Endodermal cell (in vitro differentiated cells): ENCODE data around the gene REC8. TPM values are rescaled to one million over a fixed set of nuclear protein-coding genes. Genes with fewer than 3 reads are reported as not detected.

ENCODE experiments used
- DNase-seq: peaks from one replicate; pipeline ENCODE4 v3.0.0-alpha.2; 2017
- H3K27ac ChIP-seq: 2 replicates; pipeline ENCODE4 v1.5.1; 2013; ENCODE audit warnings: mild to moderate bottlenecking, low read depth, low read length, moderate library complexity
- H3K27me3 ChIP-seq: 2 replicates; pipeline ENCODE4 v1.6.1; 2013; ENCODE audit warnings: mild to moderate bottlenecking, low read length, moderate library complexity; ENCODE audit not compliant: insufficient read depth, control insufficient read depth, poor library complexity, severe bottlenecking
- H3K36me3 ChIP-seq: 2 replicates; pipeline ENCODE4 v1.7.0; 2013; ENCODE audit warnings: mild to moderate bottlenecking, low read length, moderate library complexity; ENCODE audit not compliant: control insufficient read depth, insufficient read depth
- H3K4me1 ChIP-seq: one replicate; pipeline ENCODE4 v1.7.0; 2013; ENCODE audit warnings: low read length; ENCODE audit not compliant: control insufficient read depth, insufficient read depth
- H3K4me3 ChIP-seq: 2 replicates; pipeline ENCODE4 v1.5.1; 2013; ENCODE audit warnings: mild to moderate bottlenecking, low read length, moderate library complexity
- H3K9ac ChIP-seq: 2 replicates; pipeline ENCODE4 v1.6.1; 2013; ENCODE audit warnings: mild to moderate bottlenecking, low read length, moderate library complexity; ENCODE audit not compliant: poor library complexity, severe bottlenecking; ENCODE audit errors: extremely low read depth
- H3K9me3 ChIP-seq: 2 replicates; pipeline ENCODE4 v1.6.1; 2013; ENCODE audit warnings: mild to moderate bottlenecking, low read length, moderate library complexity; ENCODE audit not compliant: control insufficient read depth
- H3K27ac Mint-ChIP-seq: 2 replicates; pipeline ENCODE4 v1.8.0; 2020; ENCODE audit warnings: mixed read lengths
- H3K27me3 Mint-ChIP-seq: 2 replicates; pipeline ENCODE4 v1.8.0; 2021; ENCODE audit warnings: mild to moderate bottlenecking, mixed read lengths; ENCODE audit not compliant: insufficient read depth
- H3K36me3 Mint-ChIP-seq: 2 replicates; pipeline ENCODE4 v1.8.0; 2020; ENCODE audit warnings: low read depth, mixed read lengths
- H3K4me1 Mint-ChIP-seq: 2 replicates; pipeline ENCODE4 v1.8.0; 2020; ENCODE audit warnings: mixed read lengths
- H3K4me3 Mint-ChIP-seq: 2 replicates; pipeline ENCODE4 v1.8.0; 2020; ENCODE audit warnings: mild to moderate bottlenecking, moderate library complexity, mixed read lengths
- H3K9me3 Mint-ChIP-seq: 2 replicates; pipeline ENCODE4 v1.8.0; 2020; ENCODE audit warnings: mild to moderate bottlenecking, mixed read lengths
- CTCF ChIP-seq: fragments of 200-600 bp; sonication (generic); conservative IDR thresholded peaks from 2 replicates; pipeline ENCODE4 v1.5.0; 2021; ENCODE audit warnings: antibody characterized with exemption, mild to moderate bottlenecking
- WGBS, 2 experiments: methylation state at CpG; one replicate each; pipeline versions ENCODE4 v1.1.5 to v1.1.7; 2013; ENCODE audit warnings: missing lambda C conversion rate in 2 of 2, mixed read lengths in 1 of 2; ENCODE audit not compliant: insufficient coverage in 1 of 2, insufficient read length in 1 of 2; 5-methylcytosine and 5-hydroxymethylcytosine counted together
- long read RNA-seq, 4 experiments: library from polyadenylated mRNA in 2 of 4; library from RNA in 1 of 4; library from capped mRNA in 1 of 4; stranded (forward) in 3 of 4; unstranded in 1 of 4; transcript quantifications; one replicate each; pipeline ENCODE4 v2.0.0, GENCODE V29; 2020 to 2021; ENCODE audit warnings: inconsistent platforms in 1 of 4
- polyA plus RNA-seq, 2 experiments: library from polyadenylated mRNA; stranded (reverse); fragments of 50-300 nt; gene quantifications; one replicate each; pipeline ENCODE4 v1.2.3, GENCODE V29; 2013
- total RNA-seq, 2 donors: library from RNA; stranded (reverse); fragmentation: NEBNext Ultra II Directional in 1 of 2; extraction: Animal tissue kit (Norgen Biotek cat#: 25700) in 1 of 2; gene quantifications; 2 replicates in 1 of 2; 3 replicates in 1 of 2; pipeline ENCODE4 v1.2.1, GENCODE V29; 2021

REC8 gene, protein sequence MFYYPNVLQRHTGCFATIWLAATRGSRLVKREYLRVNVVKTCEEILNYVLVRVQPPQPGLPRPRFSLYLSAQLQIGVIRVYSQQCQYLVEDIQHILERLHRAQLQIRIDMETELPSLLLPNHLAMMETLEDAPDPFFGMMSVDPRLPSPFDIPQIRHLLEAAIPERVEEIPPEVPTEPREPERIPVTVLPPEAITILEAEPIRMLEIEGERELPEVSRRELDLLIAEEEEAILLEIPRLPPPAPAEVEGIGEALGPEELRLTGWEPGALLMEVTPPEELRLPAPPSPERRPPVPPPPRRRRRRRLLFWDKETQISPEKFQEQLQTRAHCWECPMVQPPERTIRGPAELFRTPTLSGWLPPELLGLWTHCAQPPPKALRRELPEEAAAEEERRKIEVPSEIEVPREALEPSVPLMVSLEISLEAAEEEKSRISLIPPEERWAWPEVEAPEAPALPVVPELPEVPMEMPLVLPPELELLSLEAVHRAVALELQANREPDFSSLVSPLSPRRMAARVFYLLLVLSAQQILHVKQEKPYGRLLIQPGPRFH
- total RNA-seq = 10 to 100 TPM; 60.3 to 98.3 TPM
- polyA plus RNA-seq (2013, experiment 1 of 2) = 86.1 TPM
- 69.8 TPM for polyA plus RNA-seq (2013, experiment 2 of 2)
- long read RNA-seq, experiment 1, transcript REC8-213 (20 exons, 2,405 nt) = major isoform, 6 of 26 reads
- long read RNA-seq, experiment 1, partial matches to known transcripts = 7 of 26 reads
- long read RNA-seq, experiment 1, other reads (novel, unspliced or antisense) = 13 of 26 reads
- long read RNA-seq, experiment 2, transcript REC8-209 (19 exons, 2,331 nt) = minor isoform, 13 of 159 reads
- long read RNA-seq, experiment 2, transcript REC8-213 (20 exons, 2,405 nt) = major isoform, 93 of 159 reads
- long read RNA-seq, experiment 2, partial matches to known transcripts = 12 of 159 reads
- long read RNA-seq, experiment 2, other reads (novel, unspliced or antisense) = 39 of 159 reads
- long read RNA-seq, experiment 3, transcript REC8-209 (19 exons, 2,331 nt) = minor isoform, 21 of 218 reads
- long read RNA-seq, experiment 3, transcript REC8-213 (20 exons, 2,405 nt) = major isoform, 133 of 218 reads
- long read RNA-seq, experiment 3, partial matches to known transcripts = 19 of 218 reads
- long read RNA-seq, experiment 3, other reads (novel, unspliced or antisense) = 45 of 218 reads
- long read RNA-seq, experiment 4, transcript REC8-213 (20 exons, 2,405 nt) = major isoform, 26 of 42 reads
- long read RNA-seq, experiment 4, partial matches to known transcripts = 2 of 42 reads
- long read RNA-seq, experiment 4, other reads (novel, unspliced or antisense) = 10 of 42 reads

GRCh38 chr14:24171422-24172260, at the start of gene REC8:
REC8 (plus strand) TSS chr14:24172080; CDS start chr14:24172553, 473 bp downstream.
- H3K4me3 ChIP-seq = peak within 1 kb of the TSS; percentile 85
- no peaks in the 10 kb centered on the region for H3K4me1 ChIP-seq
- DNase-seq = peak; percentile 100

GRCh38 chr14:24122416-24122815, 49.5 kb upstream of the REC8 start:
- Mint-ChIP-seq H3K27ac (no peak overlapping the region), H3K9me3 (no peaks in the 10 kb centered on the region), H3K4me3 (no peak overlapping the region), H3K36me3 (peaks cover 53% of the 10 kb centered on the region), H3K27me3 (no peaks in the 10 kb centered on the region), H3K4me1 (peaks cover 4% of the 10 kb centered on the region)
- H3K27ac ChIP-seq = no peak overlapping the region
- no peak overlapping the region for H3K4me3 ChIP-seq
- 100% methylated on average over 4 of the region's 4 CpGs; no CpG with 5 or more reads in 1 of the 2 experiments for WGBS, 2 experiments
- H3K36me3 ChIP-seq = peaks cover 55% of the 10 kb centered on the region
- H3K27me3 ChIP-seq = no peaks in the 10 kb centered on the region
- no peaks in the 10 kb centered on the region for H3K4me1 ChIP-seq
- no peak for TF ChIP-seq CTCF
- DNase-seq = no peak
- H3K9ac ChIP-seq = no peak overlapping the region
- no peaks in the 10 kb centered on the region for H3K9me3 ChIP-seq

More at GRCh38 chr14:24171422-24172260, at the start of gene REC8:
- H3K4me1 Mint-ChIP-seq = no peaks in the 10 kb centered on the region
- no peaks in the 10 kb centered on the region for H3K27me3 Mint-ChIP-seq
- WGBS, 2 experiments = 22 to 34% methylated on average over 41 to 63 of the region's 63 CpGs
- no peaks in the 10 kb centered on the region for H3K9me3 Mint-ChIP-seq
- peak within 1 kb of the TSS; percentile 89 for H3K27ac Mint-ChIP-seq
- no peaks in the 10 kb centered on the region for H3K9me3 ChIP-seq
- no peaks in the 10 kb centered on the region for H3K27me3 ChIP-seq
- peak within 1 kb of the TSS; percentile 60 for H3K27ac ChIP-seq
- H3K9ac ChIP-seq = peak within 1 kb of the TSS; percentile 49
- H3K36me3 ChIP-seq = peaks cover 1% of the 10 kb centered on the region
- H3K36me3 Mint-ChIP-seq = peaks cover 20% of the 10 kb centered on the region
- TF ChIP-seq CTCF = no peak
- peak within 1 kb of the TSS; percentile 76 for H3K4me3 Mint-ChIP-seq
